IMR-90 (cell line): ENCODE results near the gene CPNE4. TPM values are rescaled to one million over a fixed set of nuclear protein-coding genes. Genes with fewer than 3 reads are reported as not detected.

ENCODE experiments used
- ATAC-seq: fragments of 200-7000 bp; cut with Tn5 transposase; 2 replicates; pipeline ENCODE4 v1.9.1; 2020; ENCODE audit warnings: low read depth, mild to moderate bottlenecking, moderate library complexity
- BruUV-seq: library from RNA; stranded (reverse); fragments of 400-500 nt; replicated peaks from 2 replicates; lab custom pipeline; 2021; lab: Mats Ljungman, UMichigan
- CTCF ChIA-PET: fragments of 300-600 bp; formaldehyde crosslinking; extraction: SDS; loops from one replicate; lab custom pipeline; 2021; ENCODE audit warnings: antibody characterized with exemption; lab: Yijun Ruan, JAX
- POLR2A ChIA-PET: fragments of 300-600 bp; sonication (Branson Sonifier 250); formaldehyde crosslinking; loops from one replicate; lab custom pipeline; 2022; ENCODE audit warnings: antibody characterized with exemption; ENCODE audit not compliant: unreplicated experiment; lab: Charles Lee
- DNase-seq: peaks from one replicate; pipeline ENCODE4 v3.0.0; 2013
- H2AFZ ChIP-seq: replicated peaks from 2 replicates; pipeline ENCODE3; 2013; ENCODE audit warnings: low read length, mild to moderate bottlenecking; ENCODE audit not compliant: poor library complexity
- H2AK5ac ChIP-seq: 2 replicates; pipeline ENCODE4 v1.6.1; 2013; ENCODE audit warnings: low read depth, low read length, inconsistent platforms
- H2AK9ac ChIP-seq: replicated peaks from 2 replicates; pipeline ENCODE3; 2013; ENCODE audit warnings: mild to moderate bottlenecking, low read depth, low read length, moderate library complexity; ENCODE audit not compliant: poor library complexity
- H2BK120ac ChIP-seq: 2 replicates; pipeline ENCODE4 v1.6.1; 2013; ENCODE audit warnings: low read depth, low read length, inconsistent platforms
- H2BK15ac ChIP-seq: 3 replicates; pipeline ENCODE4 v1.6.1; 2013; ENCODE audit warnings: low read depth, low read length, inconsistent platforms
- H2BK20ac ChIP-seq: 2 replicates; pipeline ENCODE4 v1.6.1; 2013; ENCODE audit warnings: low read depth, mild to moderate bottlenecking, inconsistent platforms, low read length, moderate library complexity
- H2BK5ac ChIP-seq: 2 replicates; pipeline ENCODE4 v1.6.1; 2013; ENCODE audit warnings: mild to moderate bottlenecking, low read depth, low read length, inconsistent platforms; ENCODE audit not compliant: poor library complexity, severe bottlenecking
- H3K14ac ChIP-seq: replicated peaks from 2 replicates; pipeline ENCODE4 v1.6.1; 2013; ENCODE audit warnings: low read depth, low read length, inconsistent platforms
- H3K18ac ChIP-seq: 2 replicates; pipeline ENCODE4 v1.6.1; 2013; ENCODE audit warnings: low read depth, low read length, control low read depth
- H3K23ac ChIP-seq: 2 replicates; pipeline ENCODE4 v1.6.1; 2013; ENCODE audit warnings: low read depth, low read length, inconsistent platforms
- H3K27ac ChIP-seq: 2 replicates; pipeline ENCODE4 v1.5.1; 2013; ENCODE audit warnings: mild to moderate bottlenecking, control low read depth, low read length; ENCODE audit not compliant: insufficient read depth
- H3K27me3 ChIP-seq: 2 replicates; pipeline ENCODE4 v1.6.1; 2013; ENCODE audit warnings: low read length; ENCODE audit not compliant: control insufficient read depth, insufficient read depth
- H3K36me3 ChIP-seq: 2 replicates; pipeline ENCODE4 v1.6.1; 2013; ENCODE audit warnings: low read length, mixed read lengths; ENCODE audit not compliant: control insufficient read depth, insufficient read depth
- H3K4ac ChIP-seq: 2 replicates; pipeline ENCODE4 v1.6.1; 2013; ENCODE audit warnings: low read depth, low read length, inconsistent platforms
- H3K4me1 ChIP-seq: 2 replicates; pipeline ENCODE4 v1.6.1; 2013; ENCODE audit warnings: low read length, mixed read lengths; ENCODE audit not compliant: control insufficient read depth, insufficient read depth
- H3K4me2 ChIP-seq: 2 replicates; pipeline ENCODE4 v1.6.1; 2013; ENCODE audit warnings: low read depth, mild to moderate bottlenecking, control low read depth, low read length, moderate library complexity
- H3K4me3 ChIP-seq: 2 replicates; pipeline ENCODE4 v1.5.1; 2013; ENCODE audit warnings: low read depth, mild to moderate bottlenecking, control low read depth, low read length, moderate library complexity; ENCODE audit not compliant: insufficient read depth
- H3K56ac ChIP-seq: 2 replicates; pipeline ENCODE4 v1.6.1; 2013; ENCODE audit warnings: low read length, inconsistent platforms; ENCODE audit not compliant: insufficient read depth; ENCODE audit errors: extremely low read depth
- H3K79me1 ChIP-seq, 2 experiments: 2 replicates each; pipeline ENCODE4 v1.6.1; 2013; ENCODE audit warnings: low read length in 2 of 2, inconsistent platforms in 1 of 2, low read depth in 1 of 2
- H3K9ac ChIP-seq: 2 replicates; pipeline ENCODE4 v1.6.1; 2013; ENCODE audit warnings: low read depth, low read length, control low read depth
- H3K9me1 ChIP-seq: 2 replicates; pipeline ENCODE4 v1.6.1; 2013; ENCODE audit warnings: low read length, inconsistent platforms; ENCODE audit not compliant: insufficient read depth
- H3K9me3 ChIP-seq: 2 replicates; pipeline ENCODE4 v1.6.1; 2013; ENCODE audit warnings: low read length; ENCODE audit not compliant: control insufficient read depth, insufficient read depth
- H4K20me1 ChIP-seq: 2 replicates; pipeline ENCODE4 v1.6.1; 2013; ENCODE audit warnings: low read length, inconsistent platforms; ENCODE audit not compliant: insufficient read depth
- H4K5ac ChIP-seq: 2 replicates; pipeline ENCODE4 v1.6.1; 2013; ENCODE audit warnings: mild to moderate bottlenecking, low read depth, low read length, control low read depth
- H4K8ac ChIP-seq, 2 experiments: 2 replicates each; pipeline ENCODE4 v1.6.1; 2013; ENCODE audit warnings: low read depth in 2 of 2, low read length in 2 of 2, control low read depth in 1 of 2, inconsistent platforms in 1 of 2
- H4K91ac ChIP-seq: 2 replicates; pipeline ENCODE4 v1.6.1; 2013; ENCODE audit warnings: low read depth, low read length, inconsistent platforms; ENCODE audit not compliant: insufficient read depth
- BHLHE40 ChIP-seq: fragments of 150-350 bp; IDR thresholded peaks from 2 replicates; pipeline ENCODE4 v1.6.1; 2016; ENCODE audit warnings: mild to moderate bottlenecking, low read depth, low read length
- CEBPB ChIP-seq: IDR thresholded peaks from 2 replicates; pipeline ENCODE4 v1.6.1; 2012; ENCODE audit warnings: low read depth, low read length, improper control_type of control experiment
- CHD1 ChIP-seq: IDR thresholded peaks from 2 replicates; pipeline ENCODE4 v1.6.1; 2012; ENCODE audit warnings: low read depth, low read length, improper control_type of control experiment
- FOS ChIP-seq: fragments of 150-350 bp; IDR thresholded peaks from 2 replicates; pipeline ENCODE4 v1.6.1; 2016; ENCODE audit warnings: low read depth, low read length
- MAFK ChIP-seq: IDR thresholded peaks from 2 replicates; pipeline ENCODE4 v1.6.1; 2012; ENCODE audit warnings: low read depth, low read length, improper control_type of control experiment
- MAZ ChIP-seq: IDR thresholded peaks from 2 replicates; pipeline ENCODE4 v1.6.1; 2012; ENCODE audit warnings: low read depth, mild to moderate bottlenecking, low read length, improper control_type of control experiment, moderate library complexity, borderline replicate concordance
- MXI1 ChIP-seq: IDR thresholded peaks from 2 replicates; pipeline ENCODE4 v1.6.1; 2012; ENCODE audit warnings: low read depth, mild to moderate bottlenecking, low read length, moderate library complexity, borderline replicate concordance
- NFE2L2 ChIP-seq: fragments of 150-350 bp; IDR thresholded peaks from 2 replicates; pipeline ENCODE4 v1.6.1; 2016; ENCODE audit warnings: low read depth, mild to moderate bottlenecking, low read length
- POLR2A ChIP-seq: IDR thresholded peaks from 2 replicates; pipeline ENCODE4 v1.6.1; 2012; ENCODE audit warnings: mild to moderate bottlenecking, low read depth, low read length
- RAD21 ChIP-seq: IDR thresholded peaks from 2 replicates; pipeline ENCODE4 v1.6.1; 2012; ENCODE audit warnings: low read length, improper control_type of control experiment
- RCOR1 ChIP-seq: IDR thresholded peaks from 2 replicates; pipeline ENCODE4 v1.6.1; 2012; ENCODE audit warnings: mild to moderate bottlenecking, low read length, improper control_type of control experiment; ENCODE audit not compliant: insufficient replicate concordance
- RFX5 ChIP-seq: IDR thresholded peaks from 2 replicates; pipeline ENCODE4 v1.8.0; 2012; ENCODE audit warnings: low read depth, mild to moderate bottlenecking, low read length, moderate library complexity
- SMC3 ChIP-seq: fragments of 150-350 bp; IDR thresholded peaks from 2 replicates; pipeline ENCODE4 v1.6.1; 2016; ENCODE audit warnings: low read depth, mild to moderate bottlenecking, antibody characterized with exemption, low read length, moderate library complexity
- WGBS, 2 experiments: methylation state at CpG; one replicate each; pipeline versions ENCODE4 v1.1.5 to v1.1.7; 2013; ENCODE audit warnings: missing lambda C conversion rate in 2 of 2; ENCODE audit not compliant: insufficient read length in 1 of 2; ENCODE audit errors: extremely low coverage in 2 of 2; 5-methylcytosine and 5-hydroxymethylcytosine counted together
- dilution Hi-C: fragments of 300-500 bp; cut with HindIII; formaldehyde crosslinking; loops from one replicate; pipeline ENCODE4 v1.14.3; 2018; ENCODE audit warnings: low sequenced_read_pairs; ENCODE audit not compliant: unreplicated experiment
- in situ Hi-C: fragments of 300-500 bp; cut with MboI; formaldehyde crosslinking; loops from 3 replicates; pipeline ENCODE4 v1.14.3; 2019; ENCODE audit warnings: low sequenced_read_pairs, inconsistent platforms, mixed read lengths
- intact Hi-C: fragments of 100-400 bp; cut with micrococcal nuclease; formaldehyde crosslinking; loops from 2 replicates; pipeline ENCODE4 v1.10.0; 2022
- polyA plus RNA-seq, 3 experiments: library from polyadenylated mRNA; depleted of rRNA; stranded (reverse); fragments of >200 nt; gene quantifications; 2 replicates each; pipeline ENCODE4 v1.2.3, GENCODE V29; 2012; ENCODE audit warnings: low replicate concordance in 1 of 3
- total RNA-seq: library from RNA; depleted of rRNA; stranded (reverse); fragments of >200 nt; gene quantifications from 2 replicates; pipeline ENCODE4 v1.2.3, GENCODE V29; 2012
- TF ChIP-seq, protein P1 (sequence below): fragments of 150-350 bp; IDR thresholded peaks from 2 replicates; pipeline ENCODE4 v1.6.1; 2016; ENCODE audit warnings: low read depth, mild to moderate bottlenecking, low read length, moderate library complexity, borderline replicate concordance
- TF ChIP-seq, protein P2 (sequence below): conservative IDR thresholded peaks from 2 replicates; pipeline ENCODE4 v1.5.1; 2012; ENCODE audit warnings: mild to moderate bottlenecking, low read depth, low read length, improper control_type of control experiment
- TF ChIP-seq, protein P3 (sequence below): fragments of 150-350 bp; IDR thresholded peaks from 2 replicates; pipeline ENCODE4 v1.6.1; 2017; ENCODE audit warnings: mild to moderate bottlenecking, antibody characterized with exemption, low read length, low read depth

CPNE4 gene
- total and polyA plus RNA-seq, 2 of the 4 experiments (the other 2 are of a cell fraction): not detected

DNA sequence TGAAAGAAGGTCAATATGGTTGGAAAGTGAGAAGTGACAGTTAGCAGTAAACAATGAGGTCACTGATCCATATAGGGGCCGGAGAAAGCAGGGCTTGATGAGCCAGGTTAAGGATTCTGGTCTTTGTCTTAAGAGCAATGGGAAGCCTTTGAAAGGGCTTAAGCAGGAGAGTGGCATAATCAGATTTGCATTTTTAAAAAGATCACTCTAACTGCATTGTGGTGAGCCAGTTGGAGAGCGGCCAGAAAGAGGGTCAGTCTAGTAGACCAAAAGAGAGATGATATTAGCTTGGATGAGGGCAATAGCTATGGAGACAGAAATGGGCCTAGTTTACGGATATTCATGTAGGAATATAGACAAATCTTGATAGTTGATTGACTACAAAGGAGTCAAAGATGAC lies 46.6 kb downstream of the CPNE4 start:
- POLR2A ChIA-PET: no interaction called here
- in situ Hi-C loops (no loop called here), dilution Hi-C loops (no loop called here)

More for the DNA sequence above, 46.6 kb downstream of the CPNE4 start:
- Histone ChIP-seq H3K23ac (no peak overlapping the region), H3K18ac (no peak overlapping the region), H2AK5ac (no peak overlapping the region), H2BK5ac (no peak overlapping the region), H3K27me3 (no peaks in the 10 kb centered on the region), H3K9me1 (no peaks in the 10 kb centered on the region), H4K91ac (no peak overlapping the region), H3K4me3 (no peak overlapping the region), H2AFZ (no peak overlapping the region), H4K8ac (no peak overlapping the region), H2AK9ac (no peak overlapping the region), H3K4ac (no peak overlapping the region), H3K9me3 (no peaks in the 10 kb centered on the region), H3K27ac (no peak overlapping the region), H3K79me1 (no peaks in the 10 kb centered on the region), H2BK120ac (no peak overlapping the region), H3K14ac (no peak overlapping the region), H3K9ac (no peak overlapping the region), H3K4me1 (no peaks in the 10 kb centered on the region), H3K56ac (no peak overlapping the region), H4K5ac (no peak overlapping the region), H3K36me3 (no peaks in the 10 kb centered on the region), H3K4me2 (no peak overlapping the region), H2BK15ac (no peak overlapping the region), H2BK20ac (no peak overlapping the region), H4K20me1 (no peaks in the 10 kb centered on the region)
- ATAC-seq (no peak), DNase-seq (no peak)
- no peak for TF ChIP-seq POLR2A
- TF ChIP-seq NFE2L2: no peak
- no peak for TF ChIP-seq BHLHE40
- TF ChIP-seq, protein P1, sequence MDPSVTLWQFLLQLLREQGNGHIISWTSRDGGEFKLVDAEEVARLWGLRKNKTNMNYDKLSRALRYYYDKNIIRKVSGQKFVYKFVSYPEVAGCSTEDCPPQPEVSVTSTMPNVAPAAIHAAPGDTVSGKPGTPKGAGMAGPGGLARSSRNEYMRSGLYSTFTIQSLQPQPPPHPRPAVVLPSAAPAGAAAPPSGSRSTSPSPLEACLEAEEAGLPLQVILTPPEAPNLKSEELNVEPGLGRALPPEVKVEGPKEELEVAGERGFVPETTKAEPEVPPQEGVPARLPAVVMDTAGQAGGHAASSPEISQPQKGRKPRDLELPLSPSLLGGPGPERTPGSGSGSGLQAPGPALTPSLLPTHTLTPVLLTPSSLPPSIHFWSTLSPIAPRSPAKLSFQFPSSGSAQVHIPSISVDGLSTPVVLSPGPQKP: no peak
- TF ChIP-seq SMC3: no peak
- TF ChIP-seq MXI1: no peak
- TF ChIP-seq, protein P2, sequence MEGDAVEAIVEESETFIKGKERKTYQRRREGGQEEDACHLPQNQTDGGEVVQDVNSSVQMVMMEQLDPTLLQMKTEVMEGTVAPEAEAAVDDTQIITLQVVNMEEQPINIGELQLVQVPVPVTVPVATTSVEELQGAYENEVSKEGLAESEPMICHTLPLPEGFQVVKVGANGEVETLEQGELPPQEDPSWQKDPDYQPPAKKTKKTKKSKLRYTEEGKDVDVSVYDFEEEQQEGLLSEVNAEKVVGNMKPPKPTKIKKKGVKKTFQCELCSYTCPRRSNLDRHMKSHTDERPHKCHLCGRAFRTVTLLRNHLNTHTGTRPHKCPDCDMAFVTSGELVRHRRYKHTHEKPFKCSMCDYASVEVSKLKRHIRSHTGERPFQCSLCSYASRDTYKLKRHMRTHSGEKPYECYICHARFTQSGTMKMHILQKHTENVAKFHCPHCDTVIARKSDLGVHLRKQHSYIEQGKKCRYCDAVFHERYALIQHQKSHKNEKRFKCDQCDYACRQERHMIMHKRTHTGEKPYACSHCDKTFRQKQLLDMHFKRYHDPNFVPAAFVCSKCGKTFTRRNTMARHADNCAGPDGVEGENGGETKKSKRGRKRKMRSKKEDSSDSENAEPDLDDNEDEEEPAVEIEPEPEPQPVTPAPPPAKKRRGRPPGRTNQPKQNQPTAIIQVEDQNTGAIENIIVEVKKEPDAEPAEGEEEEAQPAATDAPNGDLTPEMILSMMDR: no peak
- TF ChIP-seq MAZ: no peak
- TF ChIP-seq RCOR1: no peak
- no peak for TF ChIP-seq RFX5
- no peak for TF ChIP-seq MAFK
- no peak for TF ChIP-seq RAD21
- TF ChIP-seq, protein P3, sequence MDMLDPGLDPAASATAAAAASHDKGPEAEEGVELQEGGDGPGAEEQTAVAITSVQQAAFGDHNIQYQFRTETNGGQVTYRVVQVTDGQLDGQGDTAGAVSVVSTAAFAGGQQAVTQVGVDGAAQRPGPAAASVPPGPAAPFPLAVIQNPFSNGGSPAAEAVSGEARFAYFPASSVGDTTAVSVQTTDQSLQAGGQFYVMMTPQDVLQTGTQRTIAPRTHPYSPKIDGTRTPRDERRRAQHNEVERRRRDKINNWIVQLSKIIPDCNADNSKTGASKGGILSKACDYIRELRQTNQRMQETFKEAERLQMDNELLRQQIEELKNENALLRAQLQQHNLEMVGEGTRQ: no peak
- no peak for TF ChIP-seq FOS
- no peak for TF ChIP-seq CHD1
- TF ChIP-seq CEBPB: no peak
- intact Hi-C loops: no loop called here
- CTCF ChIA-PET: no interaction called here
- WGBS, 2 experiments: no CpG with 5 or more reads among the region's 3 CpGs
- no TSS peak for BruUV-seq
